ENCODE data around the gene CCDC87.
"Not testable (repeated sequence)": the region's sequence is repeated elsewhere in the genome, so short reads cannot be mapped to it uniquely, and the experiment has no call there.

The CCDC87 gene

GRCh38 chr11:66616379-66617154 is 23.7 kb upstream of the CCDC87 start, which contains the start of gene RBM14:
Gene RBM14, plus strand, starts transcription at chr11:66616630. Its CDS starts 91 bp downstream, at chr11:66616721.
- peak; percentile 95 for DNase-seq (ENCODE audit: low read depth)

GRCh38 chr11:66614073-66614472 is 21.2 kb upstream of the CCDC87 start:
- no peak for DNase-seq (ENCODE audit: low read depth)

GRCh38 chr11:66612458-66612857 is 19.6 kb upstream of the CCDC87 start:
- no peak for DNase-seq (ENCODE audit: low read depth)

GRCh38 chr11:66609721-66610617 is 17.1 kb upstream of the CCDC87 start:
- DNase-seq (ENCODE audit: low read depth), result no peak

- DNase-seq (ENCODE audit: low read depth), result no peak
Measured at GRCh38 chr11:66607126-66607834, 14.4 kb upstream of the CCDC87 start.

GRCh38 chr11:66606608-66607007 is 13.7 kb upstream of the CCDC87 start:
- DNase-seq (ENCODE audit: low read depth), result not testable (repeated sequence)

- no peak for DNase-seq (ENCODE audit: low read depth)
Measured at GRCh38 chr11:66604155-66604554, 11.3 kb upstream of the CCDC87 start.

- no peak for DNase-seq (ENCODE audit: low read depth)
Measured at GRCh38 chr11:66603072-66603471, 10.2 kb upstream of the CCDC87 start.

GRCh38 chr11:66600631-66601233 is 7.9 kb upstream of the CCDC87 start:
- no peak for DNase-seq (ENCODE audit: low read depth)

- DNase-seq (ENCODE audit: low read depth), result no peak
Measured at GRCh38 chr11:66600219-66600618, 7.4 kb upstream of the CCDC87 start.

- no peak for DNase-seq (ENCODE audit: low read depth)
Measured at GRCh38 chr11:66598993-66599392, 6.1 kb upstream of the CCDC87 start.

- no peak for DNase-seq (ENCODE audit: low read depth)
Measured at GRCh38 chr11:66595245-66595904, 2.5 kb upstream of the CCDC87 start.

- no peak for DNase-seq (ENCODE audit: low read depth)
Measured at GRCh38 chr11:66593650-66594049, 787 bp upstream of the CCDC87 start.

GRCh38 chr11:66593303-66593635 is 406 bp upstream of the CCDC87 start:
- no peak for DNase-seq (ENCODE audit: low read depth)

GRCh38 chr11:66591175-66591574 is 1.7 kb downstream of the CCDC87 start:
- no peak for DNase-seq (ENCODE audit: low read depth)

- no peak for DNase-seq (ENCODE audit: low read depth)
Measured at GRCh38 chr11:66589996-66590675, 2.7 kb downstream of the CCDC87 start.

- DNase-seq (ENCODE audit: low read depth), result not testable (repeated sequence)
Measured at GRCh38 chr11:66589315-66589714, 3.5 kb downstream of the CCDC87 start.

- DNase-seq (ENCODE audit: low read depth), result no peak
Measured at GRCh38 chr11:66586136-66586535, 6.7 kb downstream of the CCDC87 start.

GRCh38 chr11:66585447-66585846 is 7.4 kb downstream of the CCDC87 start:
- DNase-seq (ENCODE audit: low read depth), result not testable (repeated sequence)

GRCh38 chr11:66582565-66583147 is 10.2 kb downstream of the CCDC87 start:
- DNase-seq (ENCODE audit: low read depth), result not testable (repeated sequence)

GRCh38 chr11:66581261-66581660 is 11.6 kb downstream of the CCDC87 start:
- DNase-seq (ENCODE audit: low read depth), result no peak
